ENCODE results near the gene VTI1A.

Gene VTI1A

GRCh38 chr10:112766636-112767035 is 319.6 kb downstream of the VTI1A start:
- DNase-seq: no peak

- no peak for DNase-seq
Observed at GRCh38 chr10:112767156-112767555, 320.1 kb downstream of the VTI1A start.

GRCh38 chr10:112768121-112768520 is 321.1 kb downstream of the VTI1A start:
- no peak for DNase-seq

- no peak for DNase-seq
Observed at GRCh38 chr10:112769081-112769480, 322.1 kb downstream of the VTI1A start.

- DNase-seq: no peak
Observed at GRCh38 chr10:112769611-112770370, 322.8 kb downstream of the VTI1A start.

- DNase-seq: no peak
Observed at GRCh38 chr10:112771733-112772132, 324.7 kb downstream of the VTI1A start.

GRCh38 chr10:112773783-112774182 is 326.8 kb downstream of the VTI1A start:
- no peak for DNase-seq

GRCh38 chr10:112774210-112774609 is 327.2 kb downstream of the VTI1A start:
- DNase-seq: no peak

- no peak for DNase-seq
Observed at GRCh38 chr10:112774798-112775197, 327.8 kb downstream of the VTI1A start.

- DNase-seq: no peak
Observed at GRCh38 chr10:112775381-112775780, 328.4 kb downstream of the VTI1A start.

- no peak for DNase-seq
Observed at GRCh38 chr10:112775892-112776674, 329.1 kb downstream of the VTI1A start.

GRCh38 chr10:112778579-112778978 is 331.6 kb downstream of the VTI1A start:
- DNase-seq: no peak

GRCh38 chr10:112779025-112779770 is 332.2 kb downstream of the VTI1A start:
- no peak for DNase-seq

- DNase-seq: no peak
Observed at GRCh38 chr10:112782200-112782907, 335.3 kb downstream of the VTI1A start.

- no peak for DNase-seq
Observed at GRCh38 chr10:112783351-112784021, 336.5 kb downstream of the VTI1A start.

GRCh38 chr10:112784022-112784461 is 337.0 kb downstream of the VTI1A start:
- no peak for DNase-seq

- no peak for DNase-seq
Observed at GRCh38 chr10:112785089-112785488, 338.1 kb downstream of the VTI1A start.

- DNase-seq: no peak
Observed at GRCh38 chr10:112789248-112789647, 342.2 kb downstream of the VTI1A start.

- no peak for DNase-seq
Observed at GRCh38 chr10:112790030-112790429, 343.0 kb downstream of the VTI1A start.

GRCh38 chr10:112790921-112791320 is 343.9 kb downstream of the VTI1A start:
- DNase-seq: no peak

GRCh38 chr10:112791447-112791846 is 344.4 kb downstream of the VTI1A start:
- no peak for DNase-seq
